CD4-positive, alpha-beta T cell treated with Interferon gamma for 1 hour (primary cell): Measurements from ENCODE around the gene IDUA.
"Not testable (repeated sequence)": the region's sequence is repeated elsewhere in the genome, so short reads cannot be mapped to it uniquely, and the experiment has no call there.

Source experiments
- DNase-seq: peaks from one replicate; pipeline ENCODE4 v3.0.0-alpha.2; 2020

Gene IDUA

DNA sequence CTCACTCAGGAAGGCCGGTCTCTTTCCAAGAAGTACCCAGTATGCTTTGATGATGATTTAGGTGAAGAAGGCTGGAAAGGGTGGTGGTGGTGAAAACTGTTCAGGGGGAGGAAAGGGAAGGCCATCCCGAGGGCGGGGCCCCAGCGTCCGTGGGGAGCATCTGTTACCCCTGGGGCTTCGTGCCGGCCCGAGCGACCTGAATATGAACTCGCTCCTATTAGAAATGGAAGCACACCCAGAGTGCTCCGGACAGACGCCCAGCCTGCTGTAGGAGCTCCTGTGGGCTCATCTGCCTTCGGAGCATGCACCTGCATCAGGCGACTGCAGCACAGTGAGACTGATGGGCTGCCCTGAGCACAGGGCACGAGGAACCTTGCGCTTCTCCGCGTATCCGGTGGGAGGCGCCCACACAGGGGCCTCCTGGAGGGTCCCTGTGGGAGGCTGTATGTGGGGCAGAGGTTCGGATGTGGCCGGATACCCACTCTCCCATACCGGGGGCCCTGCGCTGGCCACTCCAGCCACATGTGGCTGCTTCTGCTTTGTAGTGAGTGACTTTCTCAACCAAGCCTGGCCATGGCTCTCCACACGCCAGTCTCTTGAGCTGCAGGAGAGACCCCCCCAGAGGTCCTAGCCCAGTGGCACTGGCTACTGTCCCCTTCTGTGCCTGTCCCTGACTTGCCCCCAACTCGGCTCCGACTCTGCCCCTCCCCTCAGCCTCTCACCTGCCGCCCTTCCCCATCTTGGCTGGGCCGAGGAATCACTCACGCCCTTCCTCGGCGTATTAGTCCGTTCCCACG is 61.3 kb downstream of the IDUA start:
- no peak for DNase-seq

DNA sequence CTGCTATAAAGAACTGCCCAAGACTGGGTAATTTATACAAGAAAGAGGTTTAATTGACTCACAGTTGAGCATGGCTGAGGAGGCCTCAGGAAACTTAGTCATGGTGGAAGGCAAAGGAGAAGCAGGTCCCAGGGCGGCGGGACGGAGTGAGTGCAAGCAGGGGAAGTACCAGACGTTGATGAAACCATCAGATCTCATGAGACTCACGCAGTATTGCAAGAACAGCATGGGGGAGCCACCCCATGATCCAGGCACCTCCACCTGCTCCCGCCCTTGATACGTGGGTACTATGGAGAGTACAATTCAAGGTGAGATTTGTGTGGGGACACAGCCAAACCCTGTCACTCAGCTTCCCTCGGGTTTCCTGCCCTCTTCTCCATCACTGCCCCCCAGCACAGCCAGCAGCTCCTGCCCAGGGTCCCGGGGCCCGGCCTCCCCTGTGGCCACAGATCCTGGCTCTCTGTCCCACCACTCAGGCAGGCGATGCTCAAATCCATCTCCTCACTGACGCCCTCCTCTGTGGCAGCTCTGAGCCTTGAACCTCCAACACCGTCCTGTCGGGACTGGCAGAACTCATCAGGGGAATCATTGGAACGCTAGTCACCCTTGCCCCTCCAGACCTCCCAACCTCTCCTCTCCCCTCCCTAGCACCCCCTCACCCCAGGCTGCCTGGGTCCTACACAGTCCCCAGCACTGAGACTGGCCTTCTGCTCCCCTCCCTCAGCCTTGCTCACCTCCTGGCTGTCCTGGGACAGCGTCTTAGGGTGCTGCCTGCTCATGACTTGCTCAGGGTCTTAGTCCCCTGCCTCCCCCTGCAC is 62.1 kb downstream of the IDUA start:
- DNase-seq = peak; percentile 47

DNA sequence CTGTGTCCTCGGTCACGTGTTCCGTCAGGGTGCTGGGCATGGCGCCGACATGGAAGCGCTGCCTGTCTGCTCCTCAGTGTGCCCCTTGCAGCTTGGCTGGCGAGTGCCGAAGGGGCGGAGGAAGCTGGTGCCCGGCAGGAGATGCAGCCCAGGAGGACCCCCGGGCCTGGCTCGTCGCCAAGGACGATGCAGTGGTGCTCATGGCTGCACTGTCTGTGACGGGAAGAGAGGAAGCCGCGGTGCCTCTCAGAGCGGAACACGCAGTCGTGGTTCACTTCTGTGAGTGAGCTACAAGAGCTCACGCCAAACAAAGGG is 62.7 kb downstream of the IDUA start:
- DNase-seq = no peak

- no peak for DNase-seq
These were observed 63.8 kb downstream of the IDUA start for GRCh38 chr4:1050486-1051213.

GRCh38 chr4:1051472-1051871 is 64.6 kb downstream of the IDUA start:
- no peak for DNase-seq

DNA sequence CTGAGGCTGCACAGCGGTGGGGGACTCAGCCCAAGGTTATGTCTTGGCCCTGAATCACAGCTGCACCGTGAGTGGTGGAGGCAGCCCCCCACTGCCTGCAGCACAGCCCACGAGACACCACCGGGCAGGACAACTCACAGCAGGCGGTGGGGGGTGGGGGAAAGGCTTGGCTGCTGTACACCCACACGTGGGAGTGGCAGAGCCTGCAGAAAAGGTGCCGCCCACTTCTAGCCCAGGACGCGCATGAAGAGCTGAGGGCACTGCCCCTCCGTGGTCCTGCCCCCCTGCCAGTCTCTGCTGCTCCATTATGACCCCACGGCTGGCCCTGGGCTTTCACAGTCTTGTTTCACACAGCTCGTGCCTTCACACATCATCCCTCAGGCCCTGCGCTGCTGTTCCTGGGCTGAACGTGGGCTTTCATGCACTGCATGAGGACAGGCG is 65.4 kb downstream of the IDUA start:
- no peak for DNase-seq

- DNase-seq = no peak
These were observed 66.3 kb downstream of the IDUA start for GRCh38 chr4:1053080-1053661.

DNA sequence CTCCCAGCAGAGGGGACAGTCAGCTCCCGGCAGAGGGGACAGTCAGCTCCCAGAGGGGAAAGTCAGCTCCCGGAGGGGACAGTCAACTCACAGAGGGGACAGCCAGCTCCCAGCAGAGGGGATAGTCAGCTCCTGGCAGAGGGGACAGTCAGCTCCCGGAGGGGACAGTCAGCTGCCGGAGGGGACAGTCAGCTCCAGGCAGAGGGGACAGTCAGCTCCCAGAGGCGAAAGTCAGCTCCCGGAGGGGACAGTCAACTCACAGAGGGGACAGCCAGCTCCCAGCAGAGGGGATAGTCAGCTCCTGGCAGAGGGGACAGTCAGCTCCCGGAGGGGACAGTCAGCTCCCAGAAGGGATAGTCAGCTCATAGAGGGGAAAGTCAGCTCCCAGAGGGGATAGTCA is 67.0 kb downstream of the IDUA start:
- not testable (repeated sequence) for DNase-seq
